ENCODE results near the gene FRRS1L. TPM values are rescaled to one million over a fixed set of nuclear protein-coding genes. Genes with fewer than 3 reads are reported as not detected.

Gene FRRS1L
- total and polyA plus RNA-seq, 2 of the 13 experiments (the other 11 are each of a cell fraction or from before 2014, with no cell fraction given) = 0.02 to 0.03 TPM

DNA sequence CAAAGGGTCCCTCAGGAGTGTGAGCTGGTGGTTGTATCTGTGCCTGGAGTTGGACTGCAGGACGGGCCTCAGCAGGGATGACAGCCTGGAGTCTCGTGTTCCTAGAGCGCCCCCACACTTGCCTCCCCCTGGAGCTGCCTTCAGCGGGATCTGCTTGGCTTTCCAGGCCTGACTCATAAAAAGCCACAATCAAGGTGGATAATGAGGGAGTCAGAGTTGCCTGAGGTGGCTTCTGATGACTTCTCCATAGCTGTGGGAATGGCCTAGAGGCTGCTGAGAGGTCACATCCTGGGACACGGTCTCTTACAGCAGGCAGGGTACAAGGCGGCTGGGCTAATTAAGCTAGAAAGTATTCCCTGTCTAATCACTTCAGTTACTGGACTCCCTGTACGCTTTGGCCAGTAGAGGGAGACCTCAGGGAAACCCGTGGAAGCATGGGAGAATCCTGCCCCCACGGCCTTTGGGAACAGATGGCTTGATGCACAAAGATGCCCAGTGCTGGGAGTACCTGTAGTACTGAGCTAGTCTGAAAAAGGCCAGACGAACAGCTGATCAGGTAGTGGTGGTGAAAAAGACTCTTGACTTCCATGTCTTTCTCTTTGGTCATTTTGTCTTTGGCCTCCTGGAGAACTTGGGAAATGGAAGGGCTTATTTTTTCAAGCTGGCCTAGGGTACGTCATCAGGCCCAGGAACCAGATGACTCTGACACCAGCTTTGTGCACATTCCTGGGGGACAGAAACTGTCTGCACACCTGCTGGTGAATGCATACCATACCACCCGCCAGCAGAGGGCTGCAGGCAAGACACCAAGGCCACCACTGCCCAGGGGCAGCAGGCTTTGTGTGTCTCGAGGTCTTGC lies 16.1 kb upstream of the FRRS1L start (continued):
- TF ChIP-seq, protein P1, sequence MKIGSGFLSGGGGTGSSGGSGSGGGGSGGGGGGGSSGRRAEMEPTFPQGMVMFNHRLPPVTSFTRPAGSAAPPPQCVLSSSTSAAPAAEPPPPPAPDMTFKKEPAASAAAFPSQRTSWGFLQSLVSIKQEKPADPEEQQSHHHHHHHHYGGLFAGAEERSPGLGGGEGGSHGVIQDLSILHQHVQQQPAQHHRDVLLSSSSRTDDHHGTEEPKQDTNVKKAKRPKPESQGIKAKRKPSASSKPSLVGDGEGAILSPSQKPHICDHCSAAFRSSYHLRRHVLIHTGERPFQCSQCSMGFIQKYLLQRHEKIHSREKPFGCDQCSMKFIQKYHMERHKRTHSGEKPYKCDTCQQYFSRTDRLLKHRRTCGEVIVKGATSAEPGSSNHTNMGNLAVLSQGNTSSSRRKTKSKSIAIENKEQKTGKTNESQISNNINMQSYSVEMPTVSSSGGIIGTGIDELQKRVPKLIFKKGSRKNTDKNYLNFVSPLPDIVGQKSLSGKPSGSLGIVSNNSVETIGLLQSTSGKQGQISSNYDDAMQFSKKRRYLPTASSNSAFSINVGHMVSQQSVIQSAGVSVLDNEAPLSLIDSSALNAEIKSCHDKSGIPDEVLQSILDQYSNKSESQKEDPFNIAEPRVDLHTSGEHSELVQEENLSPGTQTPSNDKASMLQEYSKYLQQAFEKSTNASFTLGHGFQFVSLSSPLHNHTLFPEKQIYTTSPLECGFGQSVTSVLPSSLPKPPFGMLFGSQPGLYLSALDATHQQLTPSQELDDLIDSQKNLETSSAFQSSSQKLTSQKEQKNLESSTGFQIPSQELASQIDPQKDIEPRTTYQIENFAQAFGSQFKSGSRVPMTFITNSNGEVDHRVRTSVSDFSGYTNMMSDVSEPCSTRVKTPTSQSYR (CRISPR knock-in tag; IDR thresholded peaks at IDR 0.05; ENCODE audit: borderline replicate concordance) = 0 out of 2 replicates have a peak, but pooled peaks have one; percentile 7
- peak; percentile 69; the same call in 1 of the 2 replicates for TF ChIP-seq MIXL1 (CRISPR knock-in tag; IDR thresholded peaks at IDR 0.05)
- TF ChIP-seq, protein P2, sequence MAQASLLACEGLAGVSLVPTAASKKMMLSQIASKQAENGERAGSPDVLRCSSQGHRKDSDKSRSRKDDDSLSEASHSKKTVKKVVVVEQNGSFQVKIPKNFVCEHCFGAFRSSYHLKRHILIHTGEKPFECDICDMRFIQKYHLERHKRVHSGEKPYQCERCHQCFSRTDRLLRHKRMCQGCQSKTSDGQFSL (CRISPR knock-in tag; IDR thresholded peaks at IDR 0.05) = no peak
- TF ChIP-seq, protein P3, sequence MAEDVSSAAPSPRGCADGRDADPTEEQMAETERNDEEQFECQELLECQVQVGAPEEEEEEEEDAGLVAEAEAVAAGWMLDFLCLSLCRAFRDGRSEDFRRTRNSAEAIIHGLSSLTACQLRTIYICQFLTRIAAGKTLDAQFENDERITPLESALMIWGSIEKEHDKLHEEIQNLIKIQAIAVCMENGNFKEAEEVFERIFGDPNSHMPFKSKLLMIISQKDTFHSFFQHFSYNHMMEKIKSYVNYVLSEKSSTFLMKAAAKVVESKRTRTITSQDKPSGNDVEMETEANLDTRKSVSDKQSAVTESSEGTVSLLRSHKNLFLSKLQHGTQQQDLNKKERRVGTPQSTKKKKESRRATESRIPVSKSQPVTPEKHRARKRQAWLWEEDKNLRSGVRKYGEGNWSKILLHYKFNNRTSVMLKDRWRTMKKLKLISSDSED (CRISPR knock-in tag; IDR thresholded peaks at IDR 0.05) = no peak
- no peak for TF ChIP-seq SP1 (IDR thresholded peaks at IDR 0.05)
- TF ChIP-seq SP1 (CRISPR knock-in tag; IDR thresholded peaks at IDR 0.05) = 0 out of 2 replicates have a peak, but pooled peaks have one; percentile 28
- no peak for TF ChIP-seq RCOR2 (CRISPR knock-in tag; IDR thresholded peaks at IDR 0.05)
- peak; percentile 57; the same call in 1 of the 2 replicates for TF ChIP-seq ZC3H13 (CRISPR knock-in tag; IDR thresholded peaks at IDR 0.05)
- peak; percentile 39; the same call in 1 of the 2 replicates for TF ChIP-seq HOXA3 (CRISPR knock-in tag; IDR thresholded peaks at IDR 0.05)
- TF ChIP-seq MYC (CRISPR knock-in tag; IDR thresholded peaks at IDR 0.05; ENCODE audit: borderline replicate concordance) = peak; percentile 27; the same call in 1 of the 2 replicates
- peak; percentile 81 for TF ChIP-seq STAG1 (CRISPR knock-in tag; IDR thresholded peaks at IDR 0.05)
- TF ChIP-seq KDM2A (CRISPR knock-in tag; IDR thresholded peaks at IDR 0.05; ENCODE audit: borderline replicate concordance, low read depth) = peak; percentile 47; the same call in 1 of the 2 replicates
- TF ChIP-seq, protein P4, sequence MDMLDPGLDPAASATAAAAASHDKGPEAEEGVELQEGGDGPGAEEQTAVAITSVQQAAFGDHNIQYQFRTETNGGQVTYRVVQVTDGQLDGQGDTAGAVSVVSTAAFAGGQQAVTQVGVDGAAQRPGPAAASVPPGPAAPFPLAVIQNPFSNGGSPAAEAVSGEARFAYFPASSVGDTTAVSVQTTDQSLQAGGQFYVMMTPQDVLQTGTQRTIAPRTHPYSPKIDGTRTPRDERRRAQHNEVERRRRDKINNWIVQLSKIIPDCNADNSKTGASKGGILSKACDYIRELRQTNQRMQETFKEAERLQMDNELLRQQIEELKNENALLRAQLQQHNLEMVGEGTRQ (IDR thresholded peaks at IDR 0.05; ENCODE audit: low read depth, low read length) = no peak
- TF ChIP-seq, protein P4 (CRISPR knock-in tag; IDR thresholded peaks at IDR 0.05; ENCODE audit: borderline replicate concordance) = no peak
- TF ChIP-seq, protein P5, sequence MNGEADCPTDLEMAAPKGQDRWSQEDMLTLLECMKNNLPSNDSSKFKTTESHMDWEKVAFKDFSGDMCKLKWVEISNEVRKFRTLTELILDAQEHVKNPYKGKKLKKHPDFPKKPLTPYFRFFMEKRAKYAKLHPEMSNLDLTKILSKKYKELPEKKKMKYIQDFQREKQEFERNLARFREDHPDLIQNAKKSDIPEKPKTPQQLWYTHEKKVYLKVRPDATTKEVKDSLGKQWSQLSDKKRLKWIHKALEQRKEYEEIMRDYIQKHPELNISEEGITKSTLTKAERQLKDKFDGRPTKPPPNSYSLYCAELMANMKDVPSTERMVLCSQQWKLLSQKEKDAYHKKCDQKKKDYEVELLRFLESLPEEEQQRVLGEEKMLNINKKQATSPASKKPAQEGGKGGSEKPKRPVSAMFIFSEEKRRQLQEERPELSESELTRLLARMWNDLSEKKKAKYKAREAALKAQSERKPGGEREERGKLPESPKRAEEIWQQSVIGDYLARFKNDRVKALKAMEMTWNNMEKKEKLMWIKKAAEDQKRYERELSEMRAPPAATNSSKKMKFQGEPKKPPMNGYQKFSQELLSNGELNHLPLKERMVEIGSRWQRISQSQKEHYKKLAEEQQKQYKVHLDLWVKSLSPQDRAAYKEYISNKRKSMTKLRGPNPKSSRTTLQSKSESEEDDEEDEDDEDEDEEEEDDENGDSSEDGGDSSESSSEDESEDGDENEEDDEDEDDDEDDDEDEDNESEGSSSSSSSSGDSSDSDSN (CRISPR knock-in tag; IDR thresholded peaks at IDR 0.05) = peak; percentile 57
- TF ChIP-seq ZNF75D (CRISPR knock-in tag; IDR thresholded peaks at IDR 0.05; ENCODE audit: borderline replicate concordance) = no peak
- TF ChIP-seq, protein P6, sequence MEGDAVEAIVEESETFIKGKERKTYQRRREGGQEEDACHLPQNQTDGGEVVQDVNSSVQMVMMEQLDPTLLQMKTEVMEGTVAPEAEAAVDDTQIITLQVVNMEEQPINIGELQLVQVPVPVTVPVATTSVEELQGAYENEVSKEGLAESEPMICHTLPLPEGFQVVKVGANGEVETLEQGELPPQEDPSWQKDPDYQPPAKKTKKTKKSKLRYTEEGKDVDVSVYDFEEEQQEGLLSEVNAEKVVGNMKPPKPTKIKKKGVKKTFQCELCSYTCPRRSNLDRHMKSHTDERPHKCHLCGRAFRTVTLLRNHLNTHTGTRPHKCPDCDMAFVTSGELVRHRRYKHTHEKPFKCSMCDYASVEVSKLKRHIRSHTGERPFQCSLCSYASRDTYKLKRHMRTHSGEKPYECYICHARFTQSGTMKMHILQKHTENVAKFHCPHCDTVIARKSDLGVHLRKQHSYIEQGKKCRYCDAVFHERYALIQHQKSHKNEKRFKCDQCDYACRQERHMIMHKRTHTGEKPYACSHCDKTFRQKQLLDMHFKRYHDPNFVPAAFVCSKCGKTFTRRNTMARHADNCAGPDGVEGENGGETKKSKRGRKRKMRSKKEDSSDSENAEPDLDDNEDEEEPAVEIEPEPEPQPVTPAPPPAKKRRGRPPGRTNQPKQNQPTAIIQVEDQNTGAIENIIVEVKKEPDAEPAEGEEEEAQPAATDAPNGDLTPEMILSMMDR (CRISPR knock-in tag; IDR thresholded peaks at IDR 0.05) = peak; percentile 78
- no peak for TF ChIP-seq ONECUT2 (CRISPR knock-in tag; IDR thresholded peaks at IDR 0.05)

Measured in HepG2 (cell line).